Osteoblast (primary cell): ENCODE results near the gene SH3PXD2B. TPM values are rescaled to one million over a fixed set of nuclear protein-coding genes. Genes with fewer than 3 reads are reported as not detected.
A peak's percentile ranks its signal among the peaks of the same experiment; 100 is the strongest.
"Not testable (repeated sequence)": the region's sequence is repeated elsewhere in the genome, so short reads cannot be mapped to it uniquely, and the experiment has no call there.

Source experiments
- DNase-seq: peaks from one replicate; pipeline ENCODE4 v3.0.0; 2011; ENCODE audit warnings: low spot score, mixed read lengths; ENCODE audit not compliant: insufficient read length; ENCODE audit errors: missing footprints
- H2AFZ ChIP-seq: 2 replicates; pipeline ENCODE4 v1.6.0; 2011; ENCODE audit warnings: mild to moderate bottlenecking, low read length
- H3K27ac ChIP-seq: 2 replicates; pipeline ENCODE4 v1.5.1; 2011; ENCODE audit warnings: mild to moderate bottlenecking, low read depth, low read length, moderate library complexity
- H3K27me3 ChIP-seq: 2 replicates; pipeline ENCODE4 v1.6.0; 2012; ENCODE audit warnings: mild to moderate bottlenecking, control low read depth, inconsistent platforms, low read length, moderate library complexity; ENCODE audit not compliant: insufficient read depth
- H3K36me3 ChIP-seq: 2 replicates; pipeline ENCODE4 v1.5.1; 2011; ENCODE audit warnings: mild to moderate bottlenecking, low read length, control low read depth, moderate library complexity; ENCODE audit not compliant: insufficient read depth
- H3K4me1 ChIP-seq: 2 replicates; pipeline ENCODE4 v1.5.1; 2011; ENCODE audit warnings: mild to moderate bottlenecking, low read length, control low read depth, moderate library complexity; ENCODE audit not compliant: insufficient read depth
- H3K4me2 ChIP-seq: 2 replicates; pipeline ENCODE4 v1.6.0; 2011; ENCODE audit warnings: mild to moderate bottlenecking, low read length; ENCODE audit not compliant: insufficient read depth
- H3K4me3 ChIP-seq: fragments of 200-600 bp; sonication (generic); 3 replicates; pipeline ENCODE4 v1.5.1; 2012; ENCODE audit warnings: mild to moderate bottlenecking, low read length, inconsistent platforms; ENCODE audit not compliant: insufficient read depth
- H3K79me2 ChIP-seq: 2 replicates; pipeline ENCODE4 v1.6.0; 2012; ENCODE audit warnings: mild to moderate bottlenecking, low read length, control low read depth, inconsistent platforms; ENCODE audit not compliant: insufficient read depth
- H3K9me3 ChIP-seq: 2 replicates; pipeline ENCODE4 v1.5.1; 2011; ENCODE audit warnings: low read depth, low read length, control low read depth
- H4K20me1 ChIP-seq: 2 replicates; pipeline ENCODE4 v1.6.0; 2012; ENCODE audit warnings: mild to moderate bottlenecking, low read length, control low read depth; ENCODE audit not compliant: insufficient read depth
- CTCF ChIP-seq: IDR thresholded peaks from 2 replicates; pipeline ENCODE4 v1.5.1; 2011; ENCODE audit warnings: mild to moderate bottlenecking, low read depth, low read length, moderate library complexity; ENCODE audit errors: extremely low read depth
- total RNA-seq: library from RNA; depleted of rRNA; stranded (reverse); fragments of >200 nt; gene quantifications from 2 replicates; pipeline ENCODE4 v1.2.3, GENCODE V29; 2012

The SH3PXD2B gene
- total RNA-seq, 1 donor = 58.3 TPM

GRCh38 chr5:172288465-172288864 is 165.9 kb downstream of the SH3PXD2B start:
- no peaks in the 10 kb centered on the region for H3K9me3 ChIP-seq
- H3K4me3 ChIP-seq = no peak overlapping the region
- no peaks in the 10 kb centered on the region for H3K79me2 ChIP-seq
- H4K20me1 ChIP-seq = no peaks in the 10 kb centered on the region
- no peak for DNase-seq
- no peak overlapping the region for H3K27ac ChIP-seq
- no peak overlapping the region for H2AFZ ChIP-seq
- peaks cover 3% of the 10 kb centered on the region for H3K4me1 ChIP-seq
- H3K27me3 ChIP-seq = no peaks in the 10 kb centered on the region
- no peak overlapping the region for H3K4me2 ChIP-seq
- no peak for TF ChIP-seq CTCF
- no peaks in the 10 kb centered on the region for H3K36me3 ChIP-seq

DNA sequence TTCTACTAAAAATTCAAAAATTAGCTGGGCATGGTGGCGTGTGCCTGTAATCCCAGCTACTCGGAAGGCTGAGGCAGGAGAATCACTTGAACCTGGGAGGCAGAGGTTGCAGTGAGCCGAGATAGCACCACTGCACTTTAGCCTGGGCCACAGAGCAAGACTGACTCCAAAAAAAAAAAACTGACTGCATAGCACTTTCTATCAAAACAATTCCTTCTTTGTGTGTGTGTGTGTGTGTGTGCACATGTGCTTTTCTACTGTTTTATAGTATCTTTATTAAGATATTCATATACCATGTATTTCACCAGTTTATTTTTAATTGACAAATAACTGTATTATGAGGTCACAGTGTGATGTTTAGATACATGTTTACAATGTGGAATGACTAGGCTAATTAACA is 167.2 kb downstream of the SH3PXD2B start:
- not testable (repeated sequence) for H3K9me3 ChIP-seq, H3K27ac ChIP-seq, H4K20me1 ChIP-seq, DNase-seq, H2AFZ ChIP-seq, H3K4me1 ChIP-seq, H3K4me3 ChIP-seq, H3K36me3 ChIP-seq, H3K27me3 ChIP-seq, H3K4me2 ChIP-seq
- peaks cover 11% of the 10 kb centered on the region for H3K79me2 ChIP-seq

DNA sequence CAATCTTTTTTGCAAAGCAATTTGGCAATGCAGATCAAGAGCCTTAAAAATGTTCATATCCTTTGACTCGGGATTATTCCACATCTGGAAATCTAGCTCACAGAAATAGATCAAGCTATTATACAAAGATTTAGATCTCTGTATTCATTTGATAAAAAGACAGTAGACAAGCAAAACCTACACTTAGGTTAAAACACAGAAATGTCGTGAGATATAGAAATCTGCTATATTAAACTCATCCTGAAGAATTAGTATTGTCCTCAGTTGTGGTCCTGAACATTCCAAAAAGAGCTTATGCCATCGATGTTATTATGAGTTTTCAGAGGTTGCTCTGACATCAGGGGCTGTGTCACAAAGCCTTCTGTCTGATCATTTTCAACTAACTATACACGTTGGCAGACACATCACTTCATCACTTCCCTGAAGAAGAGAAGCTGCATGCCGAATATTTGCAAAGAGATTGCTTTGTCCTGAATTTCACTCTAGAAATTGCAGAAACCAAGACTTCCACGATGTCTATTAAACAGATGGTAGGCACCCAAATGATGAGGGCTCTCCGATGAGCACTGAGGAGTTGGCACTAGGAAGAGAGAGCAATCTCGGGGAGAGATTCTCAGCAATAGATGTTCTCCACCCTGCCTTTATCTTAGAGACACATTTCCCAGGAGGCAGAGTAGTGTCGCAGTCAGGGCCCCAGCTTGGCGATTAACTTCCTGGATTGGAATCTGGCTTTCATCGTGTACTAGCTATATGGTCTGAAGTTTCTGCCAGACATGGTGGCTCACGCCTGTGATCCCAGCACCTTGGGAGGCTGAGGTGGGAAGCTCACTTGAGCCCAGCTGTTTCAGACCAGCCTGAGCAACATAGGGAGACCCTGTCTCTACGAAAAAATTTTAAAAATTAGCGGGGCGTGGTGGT is 168.8 kb downstream of the SH3PXD2B start:
- no peak for TF ChIP-seq CTCF
- Histone ChIP-seq H3K27ac (no peak overlapping the region), H3K9me3 (no peaks in the 10 kb centered on the region), H2AFZ (no peak overlapping the region), H3K27me3 (no peaks in the 10 kb centered on the region), H3K4me2 (peak overlapping the region; percentile 88), H3K4me3 (no peak overlapping the region), H3K36me3 (no peaks in the 10 kb centered on the region), H4K20me1 (peaks cover 21% of the 10 kb centered on the region), H3K79me2 (peaks cover 28% of the 10 kb centered on the region), H3K4me1 (peaks cover 18% of the 10 kb centered on the region)
- peak; percentile 79 for DNase-seq

DNA sequence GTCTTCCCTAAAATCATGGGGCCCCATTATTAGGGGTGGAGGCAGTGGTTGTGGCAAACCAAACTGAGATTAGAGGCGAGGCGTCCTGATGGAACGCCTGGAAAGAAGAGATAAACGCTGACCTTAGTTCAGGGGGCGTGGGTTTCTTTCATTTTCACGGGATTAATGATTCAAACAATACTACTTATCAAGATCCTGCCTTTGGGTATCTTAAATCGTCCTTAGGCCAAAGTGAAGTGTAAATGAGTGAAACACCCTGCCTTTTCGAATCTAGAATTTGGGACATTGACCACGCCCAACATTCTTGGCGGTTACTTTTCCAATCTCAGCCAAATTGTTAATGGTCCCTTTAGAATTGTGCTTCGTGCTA is 169.7 kb downstream of the SH3PXD2B start:
- Histone ChIP-seq H3K4me2 (peak overlapping the region; percentile 88), H3K27ac (peak overlapping the region; percentile 3), H3K4me3 (peak overlapping the region; percentile 95), H3K79me2 (peaks cover 37% of the 10 kb centered on the region), H4K20me1 (peaks cover 27% of the 10 kb centered on the region), H3K36me3 (no peaks in the 10 kb centered on the region), H3K27me3 (no peaks in the 10 kb centered on the region), H3K4me1 (peaks cover 18% of the 10 kb centered on the region), H2AFZ (peak overlapping the region; percentile 89), H3K9me3 (no peaks in the 10 kb centered on the region)
- no peak for TF ChIP-seq CTCF
- peak; percentile 77 for DNase-seq
